HUES6 (cell line): Measurements from ENCODE around the gene KIF21B.
"Not testable (repeated sequence)": the region's sequence is repeated elsewhere in the genome, so short reads cannot be mapped to it uniquely, and the experiment has no call there.

Experiments used
- H3K27ac ChIP-seq: 2 replicates; pipeline ENCODE4 v1.7.0; 2013; ENCODE audit warnings: low read depth, mild to moderate bottlenecking, low read length, inconsistent platforms
- H3K27me3 ChIP-seq: 2 replicates; pipeline ENCODE4 v1.6.1; 2013; ENCODE audit warnings: low read length; ENCODE audit not compliant: control insufficient read depth, insufficient read depth
- H3K36me3 ChIP-seq: 2 replicates; pipeline ENCODE4 v1.6.1; 2013; ENCODE audit warnings: low read length; ENCODE audit not compliant: control insufficient read depth, insufficient read depth
- H3K4me1 ChIP-seq: 2 replicates; pipeline ENCODE4 v1.6.1; 2013; ENCODE audit warnings: low read length; ENCODE audit not compliant: control insufficient read depth, insufficient read depth
- H3K4me3 ChIP-seq: 2 replicates; pipeline ENCODE4 v1.5.1; 2013; ENCODE audit warnings: low read depth, low read length
- H3K9ac ChIP-seq: one replicate; pipeline ENCODE4 v1.6.1; 2013; ENCODE audit warnings: mild to moderate bottlenecking, low read length
- H3K9me3 ChIP-seq: 2 replicates; pipeline ENCODE4 v1.6.1; 2013; ENCODE audit warnings: low read depth, low read length; ENCODE audit not compliant: control insufficient read depth, insufficient read depth

Gene KIF21B

DNA sequence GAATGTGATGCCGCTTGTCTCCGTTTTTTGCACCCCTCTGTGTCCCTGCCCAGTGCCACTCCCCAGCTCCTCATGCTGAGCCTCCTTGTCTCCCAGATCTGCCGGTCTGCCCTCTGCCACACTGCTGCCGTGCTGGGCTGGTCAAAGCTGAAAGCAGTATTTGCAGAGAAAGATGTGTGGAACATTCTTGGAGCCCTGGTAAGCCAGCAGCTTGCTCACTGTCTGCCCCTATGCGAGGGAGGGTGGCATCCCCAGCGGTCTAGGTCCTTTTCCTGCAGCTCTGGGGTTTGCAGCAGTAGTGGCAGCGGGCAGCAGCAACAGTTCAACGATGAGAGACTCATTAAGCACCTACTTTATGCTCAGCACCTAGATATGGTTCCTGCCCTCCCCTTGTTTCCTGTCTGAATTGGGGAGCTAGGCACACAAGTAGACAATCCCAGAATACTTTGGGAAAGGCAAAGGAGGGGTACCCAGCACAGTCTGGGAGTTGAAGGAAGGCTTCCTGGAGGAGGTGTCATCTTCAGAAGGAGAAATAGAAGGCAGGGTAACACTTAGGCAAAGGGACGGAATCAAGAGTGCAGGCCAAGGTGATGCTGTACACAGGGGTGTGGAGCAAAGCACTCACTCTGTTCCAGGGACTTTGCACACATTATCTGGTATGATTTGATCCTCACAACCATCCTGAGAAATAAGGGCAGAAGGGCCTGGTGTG, 63.1 kb downstream of the KIF21B start:
- no peaks in the 10 kb centered on the region for H3K27me3 ChIP-seq
- H3K9me3 ChIP-seq = no peaks in the 10 kb centered on the region
- no peak overlapping the region for H3K27ac ChIP-seq
- H3K4me3 ChIP-seq = no peak overlapping the region
- no peaks in the 10 kb centered on the region for H3K36me3 ChIP-seq
- H3K9ac ChIP-seq = no peak overlapping the region
- H3K4me1 ChIP-seq = 0 out of 2 replicates have a peak, but pooled peaks cover 5% of the 10 kb centered on the region

DNA sequence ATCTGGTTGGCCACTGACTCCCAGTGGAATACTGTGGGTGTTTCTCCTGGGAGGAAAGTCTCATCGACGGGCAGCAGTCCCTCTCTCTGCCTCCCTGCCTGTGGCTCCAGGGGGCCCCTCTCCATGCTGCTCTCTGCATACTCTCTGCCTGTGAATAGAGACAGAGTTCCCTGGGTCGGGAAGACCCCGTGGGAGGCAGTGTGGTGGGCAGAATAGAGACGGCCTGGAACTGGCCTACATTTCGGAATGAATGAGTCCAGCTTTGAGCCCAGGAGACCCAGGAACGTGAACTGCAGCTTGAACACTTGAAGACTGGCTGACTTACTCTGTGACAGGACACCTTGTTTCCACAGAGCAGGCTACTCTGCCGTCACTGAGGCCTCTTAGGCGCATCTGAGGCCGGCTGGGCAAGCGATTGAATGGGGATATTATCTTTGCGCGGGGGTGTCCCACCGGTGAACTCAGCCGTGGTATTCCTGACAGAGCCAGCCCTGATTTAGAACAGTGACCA, 64.0 kb downstream of the KIF21B start:
- H3K27me3 ChIP-seq = no peaks in the 10 kb centered on the region
- H3K4me1 ChIP-seq = 0 out of 2 replicates have a peak, but pooled peaks cover 5% of the 10 kb centered on the region
- no peaks in the 10 kb centered on the region for H3K36me3 ChIP-seq
- no peak overlapping the region for H3K4me3 ChIP-seq
- no peak overlapping the region for H3K27ac ChIP-seq
- H3K9me3 ChIP-seq = no peaks in the 10 kb centered on the region
- no peak overlapping the region for H3K9ac ChIP-seq

DNA sequence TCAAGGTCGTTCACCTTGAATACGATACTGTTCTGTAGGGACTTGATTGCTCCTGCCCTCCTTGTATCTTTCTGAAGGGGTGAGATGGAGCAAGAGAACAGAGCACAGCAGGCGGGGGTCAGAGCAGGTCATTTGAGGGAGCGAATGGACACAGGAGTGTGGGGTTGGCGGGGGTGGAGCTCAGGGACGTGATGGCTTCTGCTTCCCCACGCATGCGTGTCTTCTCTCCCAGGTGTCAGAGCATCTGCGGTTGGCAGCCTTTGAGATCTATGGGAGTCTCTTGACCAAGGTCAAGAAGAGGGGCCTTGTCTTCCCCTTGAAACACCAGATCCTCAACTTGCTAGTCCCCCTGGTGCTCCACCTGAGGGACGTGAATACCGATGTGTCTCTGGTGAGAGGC, 64.9 kb downstream of the KIF21B start:
- Histone ChIP-seq H3K27ac (no peak overlapping the region), H3K4me1 (0 out of 2 replicates have a peak, but pooled peaks cover 5% of the 10 kb centered on the region), H3K36me3 (no peaks in the 10 kb centered on the region), H3K9me3 (no peaks in the 10 kb centered on the region), H3K27me3 (no peaks in the 10 kb centered on the region), H3K4me3 (no peak overlapping the region), H3K9ac (no peak overlapping the region)

DNA sequence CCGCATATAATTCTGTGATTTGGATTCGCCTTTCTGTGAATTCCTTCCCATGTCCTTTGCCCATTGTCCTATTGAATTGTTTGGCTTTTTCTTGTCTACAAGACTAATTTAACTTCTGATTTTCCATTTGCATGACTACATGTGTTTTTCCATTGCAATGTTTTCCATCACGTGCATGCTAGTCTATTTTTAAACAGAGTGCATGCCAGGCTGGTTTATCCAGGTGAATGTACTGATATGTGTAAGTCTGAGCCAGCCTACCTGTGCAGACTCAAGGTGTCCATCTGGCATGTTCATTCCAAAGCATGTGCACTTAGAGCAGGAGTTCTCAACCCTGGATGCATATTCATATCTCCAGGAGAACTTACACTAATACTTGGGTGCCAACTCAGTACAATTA, 69.1 kb downstream of the KIF21B start:
- Histone ChIP-seq H3K4me3 (no peak overlapping the region), H3K36me3 (no peaks in the 10 kb centered on the region), H3K9ac (no peak overlapping the region), H3K4me1 (0 out of 2 replicates have a peak, but pooled peaks cover 2% of the 10 kb centered on the region), H3K9me3 (no peaks in the 10 kb centered on the region), H3K27me3 (no peaks in the 10 kb centered on the region), H3K27ac (no peak overlapping the region)

DNA sequence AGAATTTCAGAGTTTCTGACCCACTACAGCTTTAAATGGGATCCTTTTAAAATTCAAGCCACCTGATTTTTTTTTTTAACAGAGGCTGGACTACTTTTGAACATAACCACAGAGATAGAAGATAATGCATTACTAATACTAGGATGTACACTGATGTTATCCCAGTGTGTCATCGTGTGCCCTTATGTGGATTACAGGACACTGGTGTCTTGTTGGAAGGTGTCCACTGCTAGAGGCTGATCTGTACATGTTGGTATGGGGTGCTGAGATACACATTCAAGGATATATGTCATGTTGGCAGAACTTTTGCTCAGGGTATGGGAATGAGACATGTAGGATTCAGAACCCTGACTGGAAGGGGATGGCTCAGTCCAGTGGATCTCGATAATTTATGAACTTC, 72.5 kb downstream of the KIF21B start:
- H3K36me3 ChIP-seq = no peaks in the 10 kb centered on the region
- H3K27me3 ChIP-seq = no peaks in the 10 kb centered on the region
- no peak overlapping the region for H3K27ac ChIP-seq
- H3K4me1 ChIP-seq = no peaks in the 10 kb centered on the region
- no peak overlapping the region for H3K9ac ChIP-seq
- no peak overlapping the region for H3K4me3 ChIP-seq
- H3K9me3 ChIP-seq = peaks cover 12% of the 10 kb centered on the region; the same call in 1 of the 2 replicates

DNA sequence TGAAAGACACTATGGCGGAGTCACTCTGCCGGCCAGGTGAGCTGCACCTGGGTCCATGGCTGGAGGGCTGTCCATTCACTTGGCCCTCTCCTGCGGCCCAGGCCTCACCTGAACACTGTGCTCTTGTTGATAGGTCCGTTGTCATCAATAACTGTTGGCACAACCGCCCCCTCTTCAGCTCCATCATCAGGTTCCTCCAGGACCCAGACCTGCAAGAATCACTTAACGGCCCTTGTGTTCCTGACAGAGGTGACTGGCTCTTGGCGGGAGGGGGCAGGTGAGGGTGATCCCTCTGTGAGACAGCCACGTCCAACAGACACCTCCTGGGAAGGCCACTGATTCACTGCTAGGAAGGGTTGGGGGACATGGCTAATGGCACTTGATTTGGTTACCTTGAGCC, 73.9 kb downstream of the KIF21B start:
- Histone ChIP-seq H3K27ac (no peak overlapping the region), H3K4me1 (no peaks in the 10 kb centered on the region), H3K4me3 (no peak overlapping the region), H3K9ac (no peak overlapping the region), H3K36me3 (no peaks in the 10 kb centered on the region), H3K9me3 (peaks cover 12% of the 10 kb centered on the region; the same call in 1 of the 2 replicates), H3K27me3 (no peaks in the 10 kb centered on the region)

DNA sequence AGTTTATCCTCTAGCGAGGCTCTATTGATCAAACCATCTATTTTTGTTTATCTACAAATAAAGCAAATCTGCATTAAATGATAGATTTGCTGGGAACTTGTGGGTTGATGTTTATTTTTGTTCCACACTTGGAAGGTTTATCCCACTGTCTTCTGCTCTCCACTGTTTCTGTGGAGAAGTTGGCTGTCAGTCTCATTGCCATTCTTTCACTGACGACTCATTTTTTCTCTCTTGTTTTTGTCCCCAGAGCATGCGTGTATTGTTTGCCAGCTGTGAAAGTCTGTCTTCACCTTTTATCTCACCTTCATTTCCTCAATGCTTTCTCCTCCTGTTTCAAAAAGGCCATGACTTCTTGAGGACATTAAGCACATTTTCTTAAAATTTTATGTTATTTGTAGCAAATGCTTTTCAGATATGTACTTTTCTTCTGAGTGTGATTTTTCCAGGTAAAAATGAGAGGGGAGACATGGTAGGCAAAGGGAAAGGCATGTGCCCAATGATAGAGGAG, 76.4 kb downstream of the KIF21B start:
- Histone ChIP-seq H3K4me3 (no peak overlapping the region), H3K36me3 (no peaks in the 10 kb centered on the region), H3K9me3 (peaks cover 12% of the 10 kb centered on the region; the same call in 1 of the 2 replicates), H3K27ac (no peak overlapping the region), H3K4me1 (no peaks in the 10 kb centered on the region), H3K9ac (no peak overlapping the region), H3K27me3 (no peaks in the 10 kb centered on the region)

DNA sequence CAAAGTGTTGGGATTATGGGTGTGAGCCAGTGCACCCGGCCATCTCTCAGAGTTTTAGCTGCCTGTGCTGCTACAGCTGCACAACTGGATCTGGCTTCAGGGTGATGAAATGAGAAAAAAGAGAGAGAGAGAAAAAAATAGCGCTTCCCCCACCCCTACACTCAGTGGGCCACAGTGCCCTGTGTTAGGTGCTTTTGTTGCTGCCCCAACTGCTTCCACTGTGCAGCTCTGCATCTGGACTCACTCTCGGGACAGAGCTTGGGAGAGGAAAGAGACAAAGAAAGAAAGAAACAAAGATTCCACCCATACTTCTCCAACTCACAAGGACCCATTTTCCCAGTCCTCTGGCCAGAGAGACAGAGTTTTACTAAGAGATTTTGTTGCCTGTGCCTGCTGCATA, 78.4 kb downstream of the KIF21B start:
- H3K4me1 ChIP-seq = no peaks in the 10 kb centered on the region
- no peak overlapping the region for H3K9ac ChIP-seq
- H3K4me3 ChIP-seq = no peak overlapping the region
- H3K36me3 ChIP-seq = no peaks in the 10 kb centered on the region
- H3K27me3 ChIP-seq = no peaks in the 10 kb centered on the region
- peaks cover 12% of the 10 kb centered on the region; the same call in 1 of the 2 replicates for H3K9me3 ChIP-seq
- no peak overlapping the region for H3K27ac ChIP-seq

DNA sequence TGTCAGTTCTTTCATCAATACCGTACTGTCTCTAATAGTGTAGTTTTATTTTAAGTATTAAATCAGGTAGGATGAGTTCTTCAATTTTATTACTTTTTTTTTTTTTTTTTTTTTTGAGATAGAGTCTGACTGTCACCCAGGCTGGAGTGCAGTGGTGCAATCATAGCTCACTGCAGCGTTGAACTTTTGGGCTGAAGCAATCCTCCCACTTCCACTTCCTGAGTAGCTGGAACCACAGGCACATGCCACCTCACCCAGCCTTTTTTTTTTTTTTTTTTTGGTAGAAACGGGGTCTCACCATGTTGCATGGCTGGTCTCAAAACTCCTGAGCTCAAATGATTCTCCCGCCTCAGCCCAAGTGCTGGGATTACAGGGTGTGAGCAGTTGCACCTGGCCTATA, 84.6 kb downstream of the KIF21B start:
- no peaks in the 10 kb centered on the region for H3K27me3 ChIP-seq
- H3K9ac ChIP-seq = no peak overlapping the region
- H3K27ac ChIP-seq = no peak overlapping the region
- no peaks in the 10 kb centered on the region for H3K9me3 ChIP-seq
- H3K4me1 ChIP-seq = no peaks in the 10 kb centered on the region
- H3K4me3 ChIP-seq = no peak overlapping the region
- no peaks in the 10 kb centered on the region for H3K36me3 ChIP-seq

DNA sequence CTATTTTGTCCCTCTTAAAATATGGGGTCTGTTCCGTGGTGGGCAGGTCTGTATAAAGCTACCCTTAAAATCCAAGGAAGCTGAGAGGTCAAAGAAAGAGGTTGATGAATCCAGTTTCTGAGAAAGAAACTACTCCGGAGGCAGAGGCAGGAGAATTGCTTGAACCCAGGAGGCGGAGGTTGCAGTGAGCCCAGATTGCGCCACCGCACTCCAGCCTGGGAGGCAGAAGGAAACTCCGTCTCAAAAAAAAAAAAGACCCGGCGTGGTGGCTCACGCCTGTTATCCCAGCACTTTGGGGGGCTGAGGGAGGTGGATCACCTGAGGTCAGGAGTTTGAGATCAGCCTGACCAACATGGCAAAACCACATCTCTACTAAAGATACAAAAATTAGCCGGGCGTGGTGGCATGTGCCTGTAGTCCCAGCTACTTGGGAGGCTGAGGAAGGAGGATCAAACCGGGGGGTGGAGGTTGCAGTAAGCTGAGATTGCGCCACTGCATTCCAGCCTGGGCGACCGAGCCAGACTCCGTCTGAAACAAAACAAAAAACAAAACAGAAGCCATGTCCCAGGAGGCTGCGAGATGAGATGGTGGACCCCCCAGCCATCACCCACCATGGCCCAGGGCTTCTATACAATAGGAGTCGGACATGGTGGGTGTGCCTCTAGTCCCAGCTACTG, 88.1 kb downstream of the KIF21B start:
- not testable (repeated sequence) for H3K4me1 ChIP-seq, H3K36me3 ChIP-seq, H3K27ac ChIP-seq, H3K9ac ChIP-seq, H3K27me3 ChIP-seq, H3K4me3 ChIP-seq, H3K9me3 ChIP-seq

DNA sequence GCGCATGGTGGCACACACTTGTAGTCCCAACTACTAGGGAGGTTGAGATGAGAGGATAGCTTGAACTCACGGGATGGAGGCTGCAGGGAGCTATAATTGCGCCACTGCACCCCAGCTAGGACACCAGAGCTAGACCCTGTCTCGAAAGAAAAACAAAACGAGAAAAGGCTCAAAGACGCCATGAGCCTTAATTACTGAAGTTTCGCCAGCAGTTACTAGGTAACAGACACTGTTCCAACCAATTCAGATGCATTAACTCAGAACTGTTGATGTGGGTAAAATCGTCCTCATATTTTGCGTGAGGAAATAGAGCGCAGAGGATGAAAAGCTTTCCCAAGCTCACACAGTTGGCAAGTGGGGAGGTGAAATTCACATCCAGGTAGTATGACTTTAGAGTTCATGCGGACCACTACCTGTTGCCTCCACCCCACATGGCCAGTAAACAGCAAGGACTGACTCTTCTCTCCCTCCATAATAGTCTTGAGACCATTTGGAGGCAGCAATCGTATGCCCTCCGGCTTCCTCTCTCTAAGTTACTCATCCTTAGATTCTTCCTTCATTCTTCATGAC, 88.8 kb downstream of the KIF21B start:
- H3K4me1 ChIP-seq = no peaks in the 10 kb centered on the region
- H3K27ac ChIP-seq = no peak overlapping the region
- H3K36me3 ChIP-seq = no peaks in the 10 kb centered on the region

More for the DNA sequence above, 88.8 kb downstream of the KIF21B start:
- Histone ChIP-seq H3K9ac (no peak overlapping the region), H3K9me3 (no peaks in the 10 kb centered on the region), H3K27me3 (no peaks in the 10 kb centered on the region), H3K4me3 (no peak overlapping the region)
